RPMI7951 (cell line): ENCODE results near the gene GPI. TPM values are rescaled to one million over a fixed set of nuclear protein-coding genes. Genes with fewer than 3 reads are reported as not detected.

ENCODE experiments used
- total RNA-seq: library from RNA; depleted of rRNA; stranded (reverse); fragments of >200 nt; shearing (Covaris generic); gene quantifications from 2 replicates; pipeline ENCODE4 v1.2.3, GENCODE V29; 2014; rRNA removed

The GPI gene
- total RNA-seq, 1 experiment from 2014 or later = 372 TPM

Other genes with a start within 250 kb of the GPI start
- 50.3 and 62.8 TPM in 2 replicates for gene LSM14A, start 192.7 kb upstream of the GPI start, total RNA-seq
- gene GARRE1, start 110.6 kb upstream of the GPI start, total RNA-seq = 5.9 and 6.5 TPM in 2 replicates
- gene PDCD2L, start 39.2 kb downstream of the GPI start, total RNA-seq = 12.0 and 16.5 TPM in 2 replicates
- gene UBA2, start 63.2 kb downstream of the GPI start, total RNA-seq = 201 and 239 TPM in 2 replicates
- gene WTIP, start 116.6 kb downstream of the GPI start, total RNA-seq = 10.6 and 11.1 TPM in 2 replicates